A673 (cell line): ENCODE measurements around the gene MICU1.

Experiments
- CTCF ChIP-seq: fragments of 300-800, 200-600 bp; sonication (generic); conservative IDR thresholded peaks from 2 replicates; pipeline ENCODE4 v1.5.1; 2017; ENCODE audit warnings: low read depth, mild to moderate bottlenecking, antibody characterized with exemption, low read length, moderate library complexity, mixed read lengths
- EZH2 ChIP-seq: fragments of 200-600 bp; sonication (generic); IDR thresholded peaks from 2 replicates; pipeline ENCODE4 v1.6.1; 2017; ENCODE audit warnings: borderline replicate concordance, low read depth, mild to moderate bottlenecking, mixed read lengths, antibody characterized with exemption, low read length; ENCODE audit not compliant: poor library complexity, severe bottlenecking

GRCh38 chr10:72461085-72461484, 164.8 kb downstream of the MICU1 start:
- TF ChIP-seq CTCF = no peak
- TF ChIP-seq EZH2 = no peak
